ENCODE results near the gene ALDH3A1.

DNA sequence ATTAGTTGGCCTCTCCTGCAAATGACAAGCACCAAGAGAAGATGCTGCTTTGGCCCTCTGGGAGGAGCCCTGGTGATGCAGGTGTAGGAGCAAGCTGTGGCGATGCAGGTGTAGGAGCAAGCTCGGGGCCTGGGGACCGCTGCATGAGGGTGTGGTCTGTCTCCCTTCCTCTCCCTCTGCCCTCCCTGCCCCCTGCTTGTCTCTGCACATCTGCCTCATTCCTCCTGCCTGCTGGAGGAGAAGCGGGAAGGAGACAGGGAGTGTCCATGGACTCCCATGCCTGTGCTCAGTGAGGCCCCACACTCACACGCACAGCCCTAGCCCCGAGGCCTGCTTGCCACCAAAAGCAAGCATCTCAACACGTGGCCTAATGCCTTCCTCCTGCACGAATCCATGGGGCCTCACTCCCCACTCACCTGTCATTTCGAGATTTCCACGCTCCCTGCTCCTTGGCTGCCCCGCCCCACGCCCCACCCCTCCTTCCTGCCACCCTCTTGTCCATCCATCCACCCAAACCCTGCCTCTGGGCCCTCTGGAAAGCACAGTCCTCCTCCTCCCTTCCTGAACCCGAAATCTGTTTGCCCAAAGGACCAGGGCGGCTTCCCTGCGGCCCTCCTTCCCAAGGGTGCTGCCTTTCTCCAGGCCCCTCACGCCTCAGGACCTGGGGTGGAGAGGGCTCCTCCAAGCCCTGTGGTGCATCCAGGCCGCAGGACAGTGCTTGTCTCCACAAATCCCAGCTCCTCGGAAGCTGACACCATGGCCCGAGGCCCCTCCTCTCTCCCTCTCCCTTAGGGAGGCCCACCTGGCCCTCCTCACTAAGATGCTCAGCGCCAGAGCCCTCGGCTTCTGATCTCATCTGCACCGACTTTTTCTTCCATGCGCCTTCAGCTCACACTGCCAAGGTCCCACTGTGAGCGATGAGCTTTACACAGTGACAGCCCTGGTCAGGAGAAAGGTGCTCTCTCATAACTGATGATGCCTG lies 11.8 kb upstream of the ALDH3A1 start:
- TF ChIP-seq, protein P1, sequence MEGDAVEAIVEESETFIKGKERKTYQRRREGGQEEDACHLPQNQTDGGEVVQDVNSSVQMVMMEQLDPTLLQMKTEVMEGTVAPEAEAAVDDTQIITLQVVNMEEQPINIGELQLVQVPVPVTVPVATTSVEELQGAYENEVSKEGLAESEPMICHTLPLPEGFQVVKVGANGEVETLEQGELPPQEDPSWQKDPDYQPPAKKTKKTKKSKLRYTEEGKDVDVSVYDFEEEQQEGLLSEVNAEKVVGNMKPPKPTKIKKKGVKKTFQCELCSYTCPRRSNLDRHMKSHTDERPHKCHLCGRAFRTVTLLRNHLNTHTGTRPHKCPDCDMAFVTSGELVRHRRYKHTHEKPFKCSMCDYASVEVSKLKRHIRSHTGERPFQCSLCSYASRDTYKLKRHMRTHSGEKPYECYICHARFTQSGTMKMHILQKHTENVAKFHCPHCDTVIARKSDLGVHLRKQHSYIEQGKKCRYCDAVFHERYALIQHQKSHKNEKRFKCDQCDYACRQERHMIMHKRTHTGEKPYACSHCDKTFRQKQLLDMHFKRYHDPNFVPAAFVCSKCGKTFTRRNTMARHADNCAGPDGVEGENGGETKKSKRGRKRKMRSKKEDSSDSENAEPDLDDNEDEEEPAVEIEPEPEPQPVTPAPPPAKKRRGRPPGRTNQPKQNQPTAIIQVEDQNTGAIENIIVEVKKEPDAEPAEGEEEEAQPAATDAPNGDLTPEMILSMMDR (IDR thresholded peaks at IDR 0.05; ENCODE audit: extremely low read depth in 1 of 2, insufficient read depth in 1 of 2, low read depth in 1 of 2, low read length in 2 of 2), result no peak
- TF ChIP-seq POLR2A (IDR thresholded peaks at IDR 0.05; ENCODE audit: low read depth, low read length) (no peak), POLR2AphosphoS5 (IDR thresholded peaks at IDR 0.05; ENCODE audit: insufficient read depth, low read depth, low read length) (no peak)

Measured in endothelial cell of umbilical vein (primary cell).